Duodenal mucosa (tissue), 2 donors: Measurements from ENCODE around the gene KATNAL1.

ENCODE experiments used
- H3K27ac ChIP-seq: one replicate; pipeline ENCODE4 v1.7.0; 2013; ENCODE audit warnings: low read depth, low read length
- H3K27me3 ChIP-seq, 2 donors: one replicate each; pipeline ENCODE4 v1.7.0; 2013; ENCODE audit warnings: low read length in 2 of 2, control low read depth in 1 of 2; ENCODE audit not compliant: insufficient read depth in 2 of 2, control insufficient read depth in 1 of 2
- H3K36me3 ChIP-seq, 2 donors: one replicate each; pipeline ENCODE4 v1.7.0; 2013; ENCODE audit warnings: low read length in 2 of 2, control low read depth in 1 of 2; ENCODE audit not compliant: insufficient read depth in 2 of 2, control insufficient read depth in 1 of 2
- H3K4me1 ChIP-seq, 2 donors: one replicate each; pipeline ENCODE4 v1.7.0; 2013; ENCODE audit warnings: low read length in 2 of 2, control low read depth in 1 of 2; ENCODE audit not compliant: insufficient read depth in 2 of 2, control insufficient read depth in 1 of 2
- H3K4me3 ChIP-seq, 2 donors: one replicate each; pipeline ENCODE4 v1.7.0; 2013; ENCODE audit warnings: low read length in 2 of 2, low read depth in 1 of 2
- H3K9ac ChIP-seq, 2 donors: one replicate each; pipeline ENCODE4 v1.7.0; 2013; ENCODE audit warnings: low read length in 2 of 2, low read depth in 1 of 2
- H3K9me3 ChIP-seq, 2 donors: one replicate each; pipeline ENCODE4 v1.7.0; 2013; ENCODE audit warnings: low read length in 2 of 2, control low read depth in 1 of 2; ENCODE audit not compliant: control insufficient read depth in 1 of 2

KATNAL1 gene

DNA sequence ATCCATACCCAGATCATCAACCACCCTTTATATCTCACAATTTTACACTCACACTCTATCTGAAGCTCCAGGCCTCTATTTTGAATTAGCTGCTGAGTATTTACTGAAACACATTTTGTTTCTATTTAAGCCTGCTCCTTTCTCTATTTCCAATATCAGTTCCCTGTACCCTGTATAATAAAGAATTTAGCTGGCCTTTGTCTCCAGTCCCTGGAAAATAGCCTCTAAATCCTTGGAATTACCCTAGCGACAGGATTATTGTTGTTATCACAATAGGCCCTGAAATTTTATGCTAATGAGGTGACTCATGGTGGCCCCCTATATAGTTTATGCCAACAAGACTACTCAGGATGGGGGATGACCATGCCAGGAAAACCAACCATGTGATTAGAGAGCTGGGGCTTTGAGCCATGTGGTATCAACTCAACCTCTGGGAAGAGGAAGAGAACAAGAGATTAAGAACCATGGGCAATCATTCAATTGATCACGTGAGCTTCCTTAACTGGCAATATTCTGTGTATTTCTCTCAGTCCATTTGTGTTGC lies 72.7 kb downstream of the KATNAL1 start:
- Histone ChIP-seq H3K36me3 (peaks cover 0 to 3% of the 10 kb centered on the region in 2 donors), H3K9me3 (no peaks in the 10 kb centered on the region), H3K4me3 (no peak overlapping the region), H3K27ac (no peak overlapping the region), H3K4me1 (no peaks in the 10 kb centered on the region), H3K9ac (no peak overlapping the region), H3K27me3 (no peaks in the 10 kb centered on the region)

DNA sequence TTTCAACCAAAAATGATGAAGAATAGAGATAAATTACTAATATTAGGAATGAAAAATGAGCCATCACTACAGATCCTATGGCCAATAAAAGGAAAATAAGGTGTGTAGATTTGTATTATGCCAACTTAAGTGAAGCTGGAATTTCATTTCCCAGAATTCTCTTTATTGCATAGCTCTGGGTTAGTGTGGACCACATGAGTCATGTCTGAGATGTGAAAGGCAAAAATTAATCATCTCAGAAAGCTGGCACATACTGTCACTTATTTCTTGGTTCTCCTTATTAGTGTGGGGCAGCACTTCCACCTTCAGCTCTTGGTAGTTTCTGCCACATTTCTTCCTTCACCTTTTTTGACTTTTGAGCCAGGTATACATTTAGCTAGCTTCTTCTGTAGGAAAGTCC lies 82.6 kb downstream of the KATNAL1 start:
- H3K9ac ChIP-seq: no peak overlapping the region
- H3K36me3 ChIP-seq: no peaks in the 10 kb centered on the region

DNA sequence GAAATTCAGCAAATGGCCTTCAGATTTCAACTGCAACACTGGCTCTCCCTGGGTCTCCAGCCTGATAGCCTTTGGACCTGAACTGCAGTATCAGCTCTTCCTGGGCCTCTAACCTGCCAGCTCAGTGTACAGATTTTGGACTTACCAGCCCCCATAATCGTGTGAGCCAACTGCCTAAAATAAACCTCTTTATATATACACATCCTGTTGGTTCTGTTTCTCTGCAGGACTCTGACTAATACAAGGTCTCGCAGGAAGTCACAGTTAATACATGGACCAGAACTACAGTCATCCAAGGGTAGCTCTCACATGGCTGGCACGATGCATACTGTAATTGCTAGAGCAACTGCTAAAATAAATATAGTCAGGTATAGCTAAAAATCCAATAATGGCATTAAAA lies 85.1 kb downstream of the KATNAL1 start:
- Histone ChIP-seq H3K36me3 (no peaks in the 10 kb centered on the region), H3K4me3 (no peak overlapping the region), H3K27me3 (no peaks in the 10 kb centered on the region), H3K9ac (no peak overlapping the region), H3K9me3 (peaks cover 0 to 5% of the 10 kb centered on the region in 2 donors), H3K4me1 (no peaks in the 10 kb centered on the region), H3K27ac (no peak overlapping the region)

More for the DNA sequence above, 82.6 kb downstream of the KATNAL1 start:
- Histone ChIP-seq H3K27ac (no peak overlapping the region), H3K4me3 (no peak overlapping the region), H3K4me1 (no peaks in the 10 kb centered on the region), H3K9me3 (peaks cover 0 to 5% of the 10 kb centered on the region in 2 donors), H3K27me3 (no peaks in the 10 kb centered on the region)

DNA sequence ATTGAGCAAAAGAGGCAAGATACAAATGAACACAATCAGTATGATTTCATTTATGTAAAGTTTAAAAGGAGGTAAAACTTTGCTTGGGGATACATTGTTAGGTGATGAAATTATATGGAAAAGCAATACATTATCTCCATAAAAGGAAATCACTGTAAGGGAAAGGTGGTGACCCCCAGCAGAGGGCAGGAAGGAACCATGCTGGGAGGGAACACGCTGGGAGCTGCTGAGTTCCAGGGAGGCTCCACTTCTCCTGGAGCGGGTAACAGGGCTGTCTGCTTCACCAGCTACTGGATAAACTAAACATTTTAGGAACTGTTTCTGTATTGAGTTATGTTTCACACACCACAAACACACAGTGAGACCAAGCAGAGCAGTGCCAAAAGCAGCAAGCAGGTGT lies 91.2 kb downstream of the KATNAL1 start:
- Histone ChIP-seq H3K27ac (no peak overlapping the region), H3K4me3 (no peak overlapping the region), H3K9ac (no peak overlapping the region), H3K9me3 (no peaks in the 10 kb centered on the region), H3K27me3 (no peaks in the 10 kb centered on the region), H3K4me1 (no peaks in the 10 kb centered on the region), H3K36me3 (no peaks in the 10 kb centered on the region)

DNA sequence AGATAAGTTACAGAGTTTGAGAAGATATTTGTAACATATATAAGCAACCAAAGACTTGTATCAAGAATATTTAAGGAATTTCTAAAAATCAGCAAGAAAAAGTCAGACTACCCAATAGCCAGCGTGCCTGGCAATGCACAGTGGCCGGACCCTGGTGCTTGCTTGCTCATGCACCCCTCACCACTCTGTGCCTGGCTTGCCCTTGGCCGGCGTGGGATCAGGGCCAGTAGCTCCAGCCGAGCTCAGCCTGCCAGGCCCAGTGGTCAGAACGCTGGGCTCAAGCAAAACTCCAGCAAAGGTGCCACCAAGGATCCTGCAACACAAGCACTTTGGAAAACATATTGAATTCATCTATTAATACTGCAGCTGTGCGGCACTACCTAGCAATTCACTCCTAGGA lies 95.1 kb downstream of the KATNAL1 start:
- Histone ChIP-seq H3K9ac (no peak overlapping the region), H3K27ac (no peak overlapping the region), H3K4me3 (no peak overlapping the region), H3K4me1 (no peaks in the 10 kb centered on the region), H3K9me3 (no peaks in the 10 kb centered on the region), H3K36me3 (no peaks in the 10 kb centered on the region), H3K27me3 (no peaks in the 10 kb centered on the region)

DNA sequence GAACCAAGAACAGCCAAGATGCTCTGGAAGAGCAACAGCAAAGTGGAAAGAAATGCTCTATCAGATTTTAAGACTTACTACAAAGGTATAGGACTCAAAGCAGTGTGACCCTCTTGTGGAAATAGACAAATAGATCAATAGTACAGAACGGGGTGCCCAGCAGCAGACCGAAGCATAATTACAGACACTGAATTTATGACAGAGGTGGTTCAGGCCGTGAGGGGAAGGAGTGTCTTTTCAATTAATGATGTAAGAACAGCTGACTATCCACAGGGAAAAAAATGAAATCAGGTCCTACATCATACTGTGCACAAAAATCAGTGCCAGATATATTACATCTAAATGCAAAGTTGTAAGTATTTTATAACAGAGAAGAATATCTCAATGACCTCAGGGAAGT lies 95.6 kb downstream of the KATNAL1 start:
- Histone ChIP-seq H3K27me3 (no peaks in the 10 kb centered on the region), H3K36me3 (no peaks in the 10 kb centered on the region), H3K27ac (no peak overlapping the region), H3K9me3 (no peaks in the 10 kb centered on the region), H3K9ac (no peak overlapping the region), H3K4me1 (no peaks in the 10 kb centered on the region), H3K4me3 (no peak overlapping the region)

DNA sequence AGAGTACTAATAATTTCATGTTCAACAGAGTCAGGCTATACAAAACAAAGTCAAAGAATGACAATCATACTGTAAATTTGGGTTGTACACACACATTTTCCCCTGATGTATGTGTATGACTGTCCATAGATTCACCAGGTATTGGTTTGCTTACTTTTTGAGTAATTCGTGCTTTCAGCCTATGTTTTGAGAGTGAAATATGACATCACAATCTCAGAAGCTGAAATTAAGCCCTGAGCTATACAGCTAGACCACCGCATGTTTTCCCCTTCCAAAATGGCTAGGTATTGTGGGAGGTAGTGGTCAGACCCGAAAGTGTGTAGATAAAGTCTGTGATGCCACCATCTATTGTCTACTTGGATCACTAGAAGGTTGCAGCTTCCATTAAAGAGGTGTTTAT lies 102.8 kb downstream of the KATNAL1 start:
- Histone ChIP-seq H3K36me3 (no peaks in the 10 kb centered on the region), H3K4me3 (no peak overlapping the region), H3K9ac (no peak overlapping the region), H3K27me3 (no peaks in the 10 kb centered on the region), H3K27ac (no peak overlapping the region), H3K4me1 (no peaks in the 10 kb centered on the region), H3K9me3 (no peaks in the 10 kb centered on the region)

DNA sequence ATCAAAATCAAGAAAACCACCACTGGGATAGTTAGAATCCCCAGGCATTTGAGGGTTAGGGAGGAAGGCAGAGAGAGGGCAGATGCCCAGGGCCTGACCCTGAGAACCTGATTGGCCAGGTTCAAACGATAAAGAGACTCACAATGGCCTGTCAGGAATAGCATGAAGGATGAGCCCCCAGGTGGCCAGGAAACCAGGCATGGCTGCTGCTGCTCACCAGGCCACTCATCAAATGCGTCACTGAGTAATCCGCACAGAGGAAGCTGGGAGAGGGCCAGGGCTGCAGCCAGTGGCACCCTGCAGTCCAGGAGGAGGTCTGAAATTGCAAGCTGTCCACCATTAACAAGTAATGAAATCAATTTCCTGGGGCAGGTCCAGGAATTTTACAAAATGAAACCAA lies 111.3 kb downstream of the KATNAL1 start:
- Histone ChIP-seq H3K4me1 (peaks cover 3 to 16% of the 10 kb centered on the region in 2 donors), H3K4me3 (no peak overlapping the region), H3K9me3 (no peaks in the 10 kb centered on the region), H3K9ac (no peak overlapping the region), H3K27ac (no peak overlapping the region), H3K36me3 (no peaks in the 10 kb centered on the region), H3K27me3 (no peaks in the 10 kb centered on the region)

DNA sequence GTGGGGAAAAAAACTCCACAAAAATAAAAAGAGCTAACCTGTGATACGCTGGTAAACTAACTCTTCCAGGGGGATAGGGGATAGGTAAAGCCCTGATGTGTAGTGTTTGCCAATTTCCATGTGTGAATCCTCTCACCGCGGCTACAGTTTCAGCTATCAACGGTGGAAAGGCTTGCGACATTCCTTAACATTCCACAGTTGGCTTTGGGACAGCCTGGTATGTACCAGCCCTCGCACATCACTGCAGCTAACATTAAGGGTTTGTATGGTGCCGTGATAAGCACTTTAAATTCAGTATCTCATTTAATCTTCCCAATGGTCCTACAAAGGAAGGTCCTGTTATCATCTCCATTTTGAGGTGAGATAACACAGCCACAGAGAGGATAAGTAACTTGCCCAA lies 112.4 kb downstream of the KATNAL1 start:
- Histone ChIP-seq H3K4me3 (no peak overlapping the region), H3K27me3 (no peaks in the 10 kb centered on the region), H3K27ac (no peak overlapping the region), H3K9me3 (no peaks in the 10 kb centered on the region), H3K9ac (no peak overlapping the region), H3K36me3 (no peaks in the 10 kb centered on the region), H3K4me1 (peaks cover 4 to 17% of the 10 kb centered on the region in 2 donors)

DNA sequence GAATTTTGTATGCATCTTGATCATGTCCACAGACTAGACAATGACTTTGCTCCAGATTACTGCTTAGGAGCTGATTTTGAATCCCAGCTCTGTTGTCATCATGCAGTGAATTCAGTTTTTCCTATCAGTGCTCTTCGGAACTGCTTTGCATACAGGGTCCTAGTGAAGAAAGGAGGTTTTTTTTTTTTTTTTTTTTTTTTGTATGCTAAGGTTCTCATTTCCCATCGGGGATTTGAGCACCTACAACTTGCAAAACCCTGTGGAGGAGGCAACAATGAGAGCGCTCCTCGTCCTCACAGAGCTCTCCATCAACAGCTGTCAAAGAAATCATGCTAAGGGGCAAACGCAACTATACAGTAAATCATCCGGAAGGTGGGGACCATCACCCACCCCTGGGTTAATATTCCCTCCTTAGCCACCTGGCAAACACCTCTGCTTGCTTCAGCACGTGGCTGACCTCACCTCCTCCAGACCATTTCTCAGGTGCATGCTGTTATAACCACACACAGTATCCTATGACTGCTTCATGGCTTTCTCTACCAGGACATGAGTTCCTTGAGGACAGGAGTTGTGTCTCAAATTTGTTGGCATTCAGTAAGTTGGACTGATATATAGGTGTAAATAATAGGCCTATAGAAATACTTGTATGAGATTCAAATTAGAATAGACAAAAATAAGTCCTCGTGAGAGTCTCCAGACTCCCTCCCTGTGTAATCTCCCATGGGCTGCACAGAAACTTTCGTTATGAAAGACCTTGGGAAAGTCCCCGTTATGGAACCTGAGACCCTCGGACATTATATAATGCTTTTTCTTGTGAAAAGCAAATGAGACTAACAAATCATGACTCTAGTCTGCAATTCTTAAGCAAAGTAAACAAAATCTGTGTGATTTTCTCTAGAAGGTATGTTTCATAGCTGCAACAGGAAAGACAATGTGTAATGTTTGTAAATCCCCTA lies 113.8 kb downstream of the KATNAL1 start:
- H3K4me3 ChIP-seq: no peak overlapping the region
- H3K27me3 ChIP-seq: no peaks in the 10 kb centered on the region
- H3K27ac ChIP-seq: no peak overlapping the region
- H3K36me3 ChIP-seq: no peaks in the 10 kb centered on the region
- H3K9ac ChIP-seq: no peak overlapping the region
- H3K9me3 ChIP-seq: no peaks in the 10 kb centered on the region
- peaks cover 4 to 17% of the 10 kb centered on the region in 2 donors for H3K4me1 ChIP-seq
